Skeletal muscle tissue (tissue), 4 donors: ENCODE data around the gene REPIN1. TPM values are rescaled to one million over a fixed set of nuclear protein-coding genes. Genes with fewer than 3 reads are reported as not detected.

ENCODE experiments used
- H3K27ac ChIP-seq: one replicate; pipeline ENCODE4 v1.7.0; 2013; ENCODE audit warnings: mild to moderate bottlenecking, low read depth, low read length, inconsistent platforms
- H3K27me3 ChIP-seq, 3 donors: one replicate each; pipeline ENCODE4 v1.7.0; 2013; ENCODE audit warnings: low read length in 3 of 3; ENCODE audit not compliant: control insufficient read depth in 3 of 3, insufficient read depth in 3 of 3
- H3K36me3 ChIP-seq, 3 donors: one replicate each; pipeline ENCODE4 v1.7.0; 2013; ENCODE audit warnings: low read length in 3 of 3; ENCODE audit not compliant: control insufficient read depth in 3 of 3, insufficient read depth in 3 of 3
- H3K4me1 ChIP-seq, 3 donors: one replicate each; pipeline ENCODE4 v1.7.0; 2013; ENCODE audit warnings: low read length in 3 of 3, mild to moderate bottlenecking in 3 of 3; ENCODE audit not compliant: control insufficient read depth in 3 of 3, insufficient read depth in 3 of 3
- H3K4me3 ChIP-seq, 3 donors: one replicate each; pipeline ENCODE4 v1.7.0; 2013; ENCODE audit warnings: low read length in 3 of 3
- H3K9ac ChIP-seq, 3 donors: one replicate each; pipeline ENCODE4 v1.7.0; 2013; ENCODE audit warnings: low read length in 3 of 3, mild to moderate bottlenecking in 3 of 3, moderate library complexity in 2 of 3, low read depth in 1 of 3
- H3K9me3 ChIP-seq, 3 donors: one replicate each; pipeline ENCODE4 v1.7.0; 2013; ENCODE audit warnings: low read length in 3 of 3; ENCODE audit not compliant: control insufficient read depth in 3 of 3
- total RNA-seq: library from RNA; depleted of rRNA; stranded (reverse); fragments of >200 nt; gene quantifications from one replicate; pipeline ENCODE4 v1.2.3, GENCODE V29; 2014
- donor health status: Osteomylitis.

Gene REPIN1
- total RNA-seq, 1 donor from 2014 or later: 31.3 TPM

- Histone ChIP-seq H3K36me3 (peaks cover 0 to under 1% (median 0%) of the 10 kb centered on the region in 3 donors), H3K9ac (peak overlapping the region; percentile 85 to 93 (median 88)), H3K9me3 (no peaks in the 10 kb centered on the region), H3K27ac (peak overlapping the region; percentile 97), H3K27me3 (no peaks in the 10 kb centered on the region), H3K4me1 (peaks cover 18 to 59% (median 45%) of the 10 kb centered on the region in 3 donors), H3K4me3 (peak overlapping the region; percentile 79 to 88 (median 80))
These were observed 11.1 kb downstream of the REPIN1 start for GRCh38 chr7:150379441-150380379.

GRCh38 chr7:150380463-150380862 is 11.8 kb downstream of the REPIN1 start:
- Histone ChIP-seq H3K4me3 (peak overlapping the region in 2 of 3 donors; percentile 79 to 88), H3K9ac (peak overlapping the region in 1 of 3 donors; percentile 93), H3K9me3 (no peaks in the 10 kb centered on the region), H3K27me3 (no peaks in the 10 kb centered on the region), H3K4me1 (peaks cover 20 to 66% (median 51%) of the 10 kb centered on the region in 3 donors), H3K36me3 (no peaks in the 10 kb centered on the region), H3K27ac (no peak overlapping the region)

GRCh38 chr7:150381096-150381495 is 12.5 kb downstream of the REPIN1 start:
- Histone ChIP-seq H3K36me3 (no peaks in the 10 kb centered on the region), H3K4me1 (peaks cover 27 to 68% (median 52%) of the 10 kb centered on the region in 3 donors), H3K9ac (no peak overlapping the region), H3K27ac (no peak overlapping the region), H3K9me3 (no peaks in the 10 kb centered on the region), H3K4me3 (no peak overlapping the region), H3K27me3 (no peaks in the 10 kb centered on the region)

- Histone ChIP-seq H3K27ac (no peak overlapping the region), H3K36me3 (no peaks in the 10 kb centered on the region), H3K9ac (no peak overlapping the region), H3K9me3 (no peaks in the 10 kb centered on the region), H3K4me1 (peaks cover 28 to 68% (median 52%) of the 10 kb centered on the region in 3 donors), H3K4me3 (no peak overlapping the region), H3K27me3 (no peaks in the 10 kb centered on the region)
These were observed 13.1 kb downstream of the REPIN1 start for GRCh38 chr7:150381785-150382122.

- H3K9ac ChIP-seq: peak overlapping the region in 2 of 3 donors; percentile 8 to 11
These were observed 13.7 kb downstream of the REPIN1 start for GRCh38 chr7:150382123-150382843.

GRCh38 chr7:150382844-150383225 is 14.2 kb downstream of the REPIN1 start:
- Histone ChIP-seq H3K9me3 (no peaks in the 10 kb centered on the region), H3K27me3 (no peaks in the 10 kb centered on the region), H3K9ac (peak overlapping the region in 1 of 3 donors; percentile 11), H3K27ac (no peak overlapping the region), H3K4me3 (no peak overlapping the region), H3K36me3 (no peaks in the 10 kb centered on the region), H3K4me1 (peaks cover 28 to 62% (median 41%) of the 10 kb centered on the region in 3 donors)

More at GRCh38 chr7:150382123-150382843, 13.7 kb downstream of the REPIN1 start:
- no peaks in the 10 kb centered on the region for H3K27me3 ChIP-seq
- no peaks in the 10 kb centered on the region for H3K36me3 ChIP-seq
- no peaks in the 10 kb centered on the region for H3K9me3 ChIP-seq
- no peak overlapping the region for H3K4me3 ChIP-seq
- H3K4me1 ChIP-seq: peaks cover 28 to 66% (median 46%) of the 10 kb centered on the region in 3 donors
- H3K27ac ChIP-seq: no peak overlapping the region

GRCh38 chr7:150383710-150384397 is 15.2 kb downstream of the REPIN1 start:
- Histone ChIP-seq H3K9ac (no peak overlapping the region), H3K27ac (no peak overlapping the region), H3K36me3 (no peaks in the 10 kb centered on the region), H3K9me3 (no peaks in the 10 kb centered on the region), H3K27me3 (no peaks in the 10 kb centered on the region), H3K4me3 (no peak overlapping the region), H3K4me1 (peaks cover 23 to 62% (median 40%) of the 10 kb centered on the region in 3 donors)

- Histone ChIP-seq H3K4me3 (no peak overlapping the region), H3K9me3 (no peaks in the 10 kb centered on the region), H3K36me3 (peaks cover 0 to 2% (median 0%) of the 10 kb centered on the region in 3 donors), H3K9ac (peak overlapping the region in 2 of 3 donors; percentile 20 to 69), H3K27ac (no peak overlapping the region), H3K4me1 (peaks cover 29 to 67% (median 47%) of the 10 kb centered on the region in 3 donors), H3K27me3 (no peaks in the 10 kb centered on the region)
These were observed 16.0 kb downstream of the REPIN1 start for GRCh38 chr7:150384406-150385301.

- Histone ChIP-seq H3K27ac (peak overlapping the region; percentile 28), H3K4me1 (peaks cover 23 to 64% (median 40%) of the 10 kb centered on the region in 3 donors), H3K9ac (peak overlapping the region in 2 of 3 donors; percentile 54 to 69), H3K9me3 (no peaks in the 10 kb centered on the region), H3K27me3 (no peaks in the 10 kb centered on the region), H3K36me3 (peaks cover 0 to 3% (median 2%) of the 10 kb centered on the region in 3 donors), H3K4me3 (no peak overlapping the region)
These were observed 16.7 kb downstream of the REPIN1 start for GRCh38 chr7:150385302-150385723.
